Forelimb muscle (tissue), 1 donor: ENCODE results near the gene KLHL25. TPM values are rescaled to one million over a fixed set of nuclear protein-coding genes. Genes with fewer than 3 reads are reported as not detected.
A peak's percentile ranks its signal among the peaks of the same experiment; 100 is the strongest.

Experiments used
- DNase-seq: peaks from one replicate; pipeline ENCODE4 v3.0.0-alpha.2; 2013; ENCODE audit warnings: low read depth
- polyA plus RNA-seq: library from polyadenylated mRNA; unstranded; fragments of 120-200 nt; gene quantifications from one replicate; pipeline ENCODE4 v1.2.1, GENCODE V29; 2013; ENCODE audit not compliant: insufficient read length

Gene KLHL25
- polyA plus RNA-seq, 1 donor = 8.3 TPM

DNA sequence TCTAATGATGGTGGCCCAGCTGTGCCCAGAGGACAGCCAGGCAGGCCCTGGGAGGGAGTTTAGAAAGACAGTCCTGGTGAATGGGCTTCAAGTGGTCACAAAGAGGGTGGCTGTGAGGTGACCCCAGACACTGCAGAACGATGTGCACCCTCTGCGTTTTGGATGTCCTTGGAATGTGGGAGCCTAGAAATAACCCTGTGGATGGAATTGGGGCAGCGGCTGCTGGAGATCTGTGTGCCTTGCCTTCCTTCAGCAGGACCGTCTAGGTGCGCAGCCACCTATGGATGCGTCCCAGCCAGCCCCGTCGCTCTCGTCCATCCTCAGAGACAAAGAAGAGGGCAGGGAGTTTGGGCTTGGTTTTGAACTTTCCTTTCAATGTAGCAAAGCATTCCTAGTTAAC lies 46.5 kb downstream of the KLHL25 start:
- DNase-seq = no peak

DNA sequence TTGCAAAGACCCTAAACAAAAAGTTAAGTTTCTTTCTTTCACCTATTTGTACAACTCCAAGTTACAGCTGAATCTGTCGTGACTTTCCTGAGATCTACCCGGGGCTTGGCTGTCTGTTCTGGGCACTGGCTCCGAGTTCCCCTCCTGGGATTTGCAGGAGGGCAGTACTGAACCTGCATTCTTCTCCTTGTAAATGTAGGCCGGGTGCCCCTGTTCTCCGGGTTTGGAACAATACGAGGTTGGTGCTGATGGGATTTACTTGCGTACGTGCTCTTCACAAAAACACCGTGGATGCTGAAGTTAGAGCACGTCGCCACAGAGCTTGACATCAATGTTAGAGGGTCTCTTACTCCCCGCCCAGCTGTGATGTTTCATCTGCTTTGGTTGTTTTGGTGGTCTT lies 48.1 kb downstream of the KLHL25 start:
- no peak for DNase-seq

DNA sequence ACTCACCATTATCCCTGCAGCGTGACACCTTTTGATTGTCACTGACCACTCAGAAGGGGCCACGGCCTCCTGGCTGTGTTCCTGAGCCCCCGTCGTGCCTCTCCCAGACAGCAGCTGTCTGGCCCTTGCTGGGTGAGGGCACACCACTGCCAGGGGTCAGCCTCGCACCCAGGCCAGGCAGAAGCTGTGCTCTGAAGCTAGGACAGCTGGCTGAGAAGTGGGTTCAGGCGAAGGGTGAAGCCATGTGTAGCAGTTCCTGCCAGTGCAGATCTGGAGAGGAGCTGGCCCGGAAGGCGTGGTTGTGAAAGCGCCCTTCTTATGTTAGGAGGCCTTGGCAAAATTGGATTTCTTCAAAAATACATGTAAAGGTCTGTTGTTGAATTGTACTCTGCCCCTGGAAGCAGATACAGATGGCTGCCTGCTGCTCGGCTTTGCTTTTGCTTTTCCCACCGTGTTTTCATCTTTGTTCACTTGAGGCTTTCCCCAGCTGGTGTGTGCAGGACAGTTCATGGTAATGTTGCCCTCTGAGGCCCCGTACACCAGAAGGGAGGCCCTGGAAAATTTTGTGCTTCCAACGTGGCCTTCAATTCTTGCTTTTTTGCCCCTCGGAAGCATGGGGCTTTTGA lies 49.1 kb downstream of the KLHL25 start:
- no peak for DNase-seq

DNA sequence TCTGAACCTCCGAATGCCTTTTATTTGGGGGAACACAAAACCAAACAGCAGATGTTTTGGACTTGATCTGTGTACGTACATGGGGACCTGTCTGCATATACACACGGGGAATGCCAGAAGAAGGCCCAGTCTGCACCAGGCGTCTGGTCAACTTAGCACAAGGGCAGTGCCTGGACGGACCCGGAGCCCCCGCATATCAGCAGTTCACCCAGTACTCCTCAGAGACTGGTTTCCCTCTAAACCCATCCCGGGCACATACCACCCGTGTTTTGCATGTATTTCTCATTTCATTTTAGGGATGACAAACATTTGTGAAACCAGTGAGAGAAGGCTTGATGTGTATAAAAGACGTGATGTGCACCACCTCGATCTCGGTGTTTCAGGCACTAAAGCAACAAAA lies 49.7 kb downstream of the KLHL25 start:
- DNase-seq = no peak

DNA sequence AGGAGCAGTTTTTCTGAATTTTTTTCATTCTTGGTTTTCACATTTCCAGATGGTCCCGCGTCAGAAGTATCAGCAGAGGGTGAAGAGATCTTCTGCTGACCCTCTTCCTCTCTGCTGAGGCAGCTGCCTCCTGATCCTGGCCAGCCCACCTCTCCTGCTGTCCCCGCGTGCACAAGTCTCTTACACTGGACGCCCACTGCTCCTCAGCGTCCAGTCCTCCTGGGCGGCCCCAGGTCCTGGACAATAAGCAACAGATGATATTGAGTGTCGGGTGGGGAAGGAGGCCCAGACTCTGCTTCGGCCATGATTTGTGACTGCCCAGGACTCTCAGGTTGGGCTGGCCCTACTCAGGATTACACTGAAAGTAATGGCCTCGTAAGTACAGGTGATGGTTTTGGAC lies 50.1 kb downstream of the KLHL25 start:
- DNase-seq = no peak

DNA sequence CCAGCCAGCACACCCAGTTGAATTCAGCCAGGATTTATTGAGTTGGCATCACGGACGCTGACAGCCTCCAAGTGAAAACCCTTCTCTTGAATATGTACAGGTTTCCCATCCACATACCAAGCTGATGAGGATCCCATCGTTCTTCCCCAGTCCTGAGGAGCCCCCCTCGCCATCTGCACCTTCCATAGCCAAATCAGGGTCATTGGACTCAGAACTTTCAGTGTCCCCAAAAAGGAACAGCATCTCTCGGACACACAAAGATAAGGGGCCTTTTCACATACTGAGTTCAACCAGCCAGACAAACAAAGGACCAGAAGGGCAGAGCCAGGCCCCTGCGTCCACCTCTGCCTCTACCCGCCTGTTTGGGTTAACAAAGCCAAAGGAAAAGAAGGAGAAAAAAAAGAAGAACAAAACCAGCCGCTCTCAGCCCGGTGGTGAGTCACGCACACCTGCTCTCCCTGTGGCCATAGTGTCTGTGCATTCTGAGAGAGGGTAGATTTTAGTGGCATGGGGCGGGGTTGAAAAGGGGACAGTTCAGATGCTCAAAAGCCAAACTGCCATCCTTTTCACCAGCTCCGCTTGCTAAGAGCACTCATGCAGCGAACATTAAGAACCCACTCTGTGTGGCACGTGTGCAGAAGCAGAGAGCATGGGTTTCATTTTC lies 51.2 kb downstream of the KLHL25 start:
- no peak for DNase-seq

DNA sequence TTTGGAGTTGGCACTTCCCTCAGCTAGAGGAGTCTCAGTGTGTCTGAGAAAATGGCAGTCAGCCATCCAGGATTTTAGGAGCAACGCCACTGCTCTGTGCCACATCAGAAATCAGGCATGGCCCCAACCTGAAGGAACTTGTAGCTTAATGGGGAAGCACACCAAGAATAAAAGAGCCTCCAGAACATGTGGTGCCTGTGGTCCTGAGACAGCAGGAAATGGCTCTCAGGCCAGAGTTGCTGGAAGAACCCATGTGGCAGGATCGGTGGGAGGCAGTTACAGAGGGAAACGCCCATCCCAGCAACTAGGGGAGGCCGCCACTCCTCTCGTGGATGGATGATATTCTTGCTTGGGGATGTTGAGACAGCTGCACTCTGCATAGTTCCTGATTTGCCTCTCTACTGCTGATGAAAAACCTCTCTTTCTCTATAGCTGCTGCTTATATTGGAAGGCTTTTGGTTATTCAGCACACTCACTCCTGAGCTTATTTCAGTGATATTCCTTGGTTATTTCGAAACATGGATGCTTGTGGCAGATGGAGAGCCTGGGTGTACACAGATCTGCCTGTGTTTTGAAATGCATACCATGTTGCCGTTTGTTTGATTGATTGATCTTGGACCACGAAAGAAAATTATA lies 52.4 kb downstream of the KLHL25 start:
- no peak for DNase-seq

DNA sequence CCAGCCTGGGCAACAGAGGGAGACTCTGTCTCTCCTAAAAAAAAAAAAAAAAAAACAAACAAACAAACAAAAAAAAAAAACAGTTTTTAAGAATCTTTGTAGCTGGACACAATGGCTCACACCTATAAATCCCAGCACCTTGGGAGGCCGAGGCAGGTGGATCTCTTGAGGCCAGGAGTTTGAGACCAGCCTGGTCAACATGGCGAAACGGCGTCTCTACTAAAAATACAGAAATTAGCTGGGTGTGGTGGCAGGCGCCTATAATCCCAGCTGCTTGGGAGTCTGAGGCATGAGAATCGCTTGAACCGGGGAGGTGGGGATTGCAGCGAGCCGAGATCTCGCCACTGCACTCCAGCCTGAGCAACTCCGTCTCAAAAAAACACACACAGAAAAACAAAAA lies 53.1 kb downstream of the KLHL25 start:
- no peak for DNase-seq

DNA sequence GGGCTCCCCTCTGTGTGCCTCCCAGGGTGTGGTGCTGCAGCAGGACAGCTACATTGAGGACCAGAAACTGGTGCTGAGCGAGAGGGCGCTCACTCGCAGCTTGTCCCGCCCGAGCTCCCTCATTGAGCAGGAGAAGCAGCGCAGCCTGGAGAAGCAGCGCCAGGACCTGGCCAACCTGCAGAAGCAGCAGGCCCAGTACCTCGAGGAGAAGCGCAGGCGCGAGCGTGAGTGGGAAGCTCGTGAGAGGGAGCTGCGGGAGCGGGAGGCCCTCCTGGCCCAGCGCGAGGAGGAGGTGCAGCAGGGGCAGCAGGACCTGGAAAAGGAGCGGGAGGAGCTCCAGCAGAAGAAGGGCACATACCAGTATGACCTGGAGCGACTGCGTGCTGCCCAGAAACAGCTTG lies 53.7 kb downstream of the KLHL25 start:
- no peak for DNase-seq

DNA sequence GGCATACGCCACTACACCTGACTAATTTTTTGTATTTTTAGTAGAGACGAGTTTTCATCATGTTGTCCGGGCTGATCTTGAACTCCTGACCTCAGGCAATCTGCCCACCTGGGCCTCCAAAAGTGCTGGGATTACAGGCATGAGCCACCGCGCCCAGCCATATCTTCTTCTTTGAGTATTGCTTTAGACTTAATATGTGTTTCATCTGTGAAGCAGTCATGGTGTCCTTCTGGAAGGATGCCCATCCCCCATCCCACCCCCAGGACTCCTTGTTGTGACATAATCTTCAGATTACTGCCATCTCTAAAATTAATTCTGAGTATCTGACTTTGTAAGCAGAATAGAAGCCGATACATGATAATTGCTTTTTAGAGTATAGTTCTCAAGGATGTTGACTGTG lies 57.7 kb downstream of the KLHL25 start:
- DNase-seq = no peak

DNA sequence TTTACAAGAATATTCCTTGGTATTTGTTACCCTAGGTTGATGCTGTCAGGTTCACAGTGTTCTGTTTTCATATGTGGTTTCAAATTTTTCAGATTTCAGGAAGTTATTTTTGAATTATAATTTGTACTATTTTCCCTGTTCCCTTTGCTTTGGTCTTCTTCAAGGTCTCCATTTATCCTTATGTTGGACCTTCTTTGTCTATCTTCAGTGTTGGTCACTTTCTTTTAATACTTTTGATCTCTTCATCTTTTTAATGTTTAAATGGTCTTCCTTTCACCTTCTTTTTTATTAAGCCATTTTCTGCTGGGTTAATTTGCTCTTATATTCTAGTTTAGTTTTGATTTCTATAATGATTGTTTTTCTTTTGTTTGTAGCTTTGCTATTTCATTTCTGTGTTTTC lies 61.3 kb downstream of the KLHL25 start:
- no peak for DNase-seq

DNA sequence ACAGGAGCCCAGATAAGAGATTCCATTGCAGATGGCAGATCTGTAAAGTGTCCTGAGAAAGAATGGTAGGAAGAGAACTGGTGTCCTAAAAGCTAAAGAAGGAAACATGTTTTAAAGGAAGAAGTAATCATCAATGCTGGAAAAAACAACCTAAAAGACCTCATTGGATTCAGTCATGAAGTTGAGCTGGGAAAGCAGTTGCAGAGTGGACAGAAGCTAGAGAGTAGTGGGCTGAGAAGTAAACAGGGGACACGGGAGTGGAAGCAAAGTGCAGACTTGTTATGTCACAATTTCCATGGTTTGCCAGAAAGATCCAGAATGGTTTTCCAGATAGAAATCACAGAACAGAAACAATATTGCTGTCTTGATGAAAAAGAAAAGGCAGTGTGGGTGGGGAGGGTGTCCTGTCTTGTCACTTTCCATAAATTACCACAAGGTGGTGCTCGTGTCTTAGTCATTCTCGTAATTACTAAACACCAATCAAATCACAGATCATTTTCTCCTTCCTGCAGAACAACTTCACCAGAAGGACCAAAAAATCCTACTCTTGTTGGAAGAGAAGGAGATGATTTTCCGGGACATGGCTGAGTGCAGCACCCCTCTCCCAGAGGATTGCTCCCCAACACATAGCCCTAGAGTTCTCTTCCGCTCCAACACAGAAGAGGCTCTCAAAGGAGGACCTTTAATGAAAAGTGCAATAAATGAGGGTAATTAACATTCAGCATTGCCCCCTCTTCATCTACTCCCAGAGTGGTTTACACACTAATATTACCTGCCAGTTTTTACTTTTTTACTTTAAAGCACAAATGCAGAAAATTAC lies 64.5 kb downstream of the KLHL25 start:
- DNase-seq = peak; percentile 67

DNA sequence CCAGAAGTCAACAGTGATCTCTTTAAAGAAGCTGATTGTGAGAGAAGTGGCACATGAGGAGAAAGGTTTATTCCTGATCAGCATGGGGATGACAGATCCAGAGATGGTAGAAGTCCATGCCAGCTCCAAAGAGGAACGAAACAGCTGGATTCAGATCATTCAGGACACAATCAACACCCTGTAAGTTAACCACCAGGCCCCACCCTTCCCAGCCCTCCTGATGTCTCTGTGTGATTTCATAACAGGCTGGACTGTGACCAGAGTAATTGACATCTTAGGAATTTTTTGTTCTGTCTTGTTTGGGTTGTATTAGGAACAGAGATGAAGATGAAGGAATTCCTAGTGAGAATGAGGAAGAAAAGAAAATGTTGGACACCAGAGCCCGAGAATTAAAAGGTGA lies 67.7 kb downstream of the KLHL25 start:
- no peak for DNase-seq

DNA sequence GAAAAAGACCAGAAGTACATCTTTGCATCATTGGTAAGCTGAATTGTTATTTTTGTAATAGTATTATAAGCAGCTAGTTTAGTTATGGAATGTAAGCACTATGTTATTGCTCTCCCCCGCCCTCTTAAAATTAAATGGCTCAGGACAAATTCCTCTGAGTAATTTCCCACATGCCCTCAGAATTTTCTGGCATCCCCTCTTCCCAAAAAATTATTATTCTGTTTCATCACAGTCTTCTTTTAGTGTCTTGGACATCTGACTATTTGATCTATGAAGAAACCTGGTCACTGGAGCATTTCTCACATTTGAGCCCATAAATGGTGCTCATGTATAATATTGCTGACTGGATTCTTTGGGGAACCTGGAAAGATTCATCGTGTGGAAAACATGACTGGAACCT lies 68.3 kb downstream of the KLHL25 start:
- no peak for DNase-seq

DNA sequence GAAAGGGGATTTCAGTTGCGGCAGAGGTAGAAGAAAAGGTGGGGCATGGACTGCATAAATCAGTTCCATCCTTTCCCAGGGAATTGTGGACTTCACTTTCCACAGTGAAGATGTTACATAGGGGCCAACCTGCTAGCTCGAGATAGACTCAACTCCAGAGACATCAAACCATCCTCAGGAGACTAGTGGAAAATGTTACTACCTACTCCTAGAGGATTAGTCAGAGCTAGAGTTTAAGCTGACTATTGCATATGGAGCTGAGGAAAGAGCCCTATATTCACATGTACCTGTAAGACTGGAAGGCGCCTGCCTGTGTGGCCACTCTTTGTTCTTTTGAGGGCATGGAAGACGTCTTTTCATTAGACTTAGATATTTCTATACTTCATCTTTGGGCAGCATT lies 69.2 kb downstream of the KLHL25 start:
- no peak for DNase-seq

DNA sequence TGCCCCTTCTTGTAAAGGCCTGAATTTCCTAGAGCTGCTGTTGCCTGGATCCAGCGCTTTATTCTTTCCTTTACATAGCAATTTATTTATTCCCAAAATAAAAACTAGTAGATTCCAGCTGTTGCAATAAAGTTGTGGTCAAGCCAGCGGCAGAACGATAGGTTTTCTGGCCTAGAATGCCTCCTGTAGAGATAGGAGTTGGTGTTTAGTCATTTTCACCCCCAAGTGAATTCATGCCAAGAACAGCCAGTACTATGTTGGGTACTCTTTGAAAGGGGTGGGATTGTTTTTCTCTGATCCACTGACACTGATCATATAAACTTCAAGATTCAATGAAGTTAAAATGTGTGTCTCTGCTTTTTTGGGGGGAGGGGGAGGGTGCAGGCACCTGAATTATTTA lies 69.7 kb downstream of the KLHL25 start:
- no peak for DNase-seq

DNA sequence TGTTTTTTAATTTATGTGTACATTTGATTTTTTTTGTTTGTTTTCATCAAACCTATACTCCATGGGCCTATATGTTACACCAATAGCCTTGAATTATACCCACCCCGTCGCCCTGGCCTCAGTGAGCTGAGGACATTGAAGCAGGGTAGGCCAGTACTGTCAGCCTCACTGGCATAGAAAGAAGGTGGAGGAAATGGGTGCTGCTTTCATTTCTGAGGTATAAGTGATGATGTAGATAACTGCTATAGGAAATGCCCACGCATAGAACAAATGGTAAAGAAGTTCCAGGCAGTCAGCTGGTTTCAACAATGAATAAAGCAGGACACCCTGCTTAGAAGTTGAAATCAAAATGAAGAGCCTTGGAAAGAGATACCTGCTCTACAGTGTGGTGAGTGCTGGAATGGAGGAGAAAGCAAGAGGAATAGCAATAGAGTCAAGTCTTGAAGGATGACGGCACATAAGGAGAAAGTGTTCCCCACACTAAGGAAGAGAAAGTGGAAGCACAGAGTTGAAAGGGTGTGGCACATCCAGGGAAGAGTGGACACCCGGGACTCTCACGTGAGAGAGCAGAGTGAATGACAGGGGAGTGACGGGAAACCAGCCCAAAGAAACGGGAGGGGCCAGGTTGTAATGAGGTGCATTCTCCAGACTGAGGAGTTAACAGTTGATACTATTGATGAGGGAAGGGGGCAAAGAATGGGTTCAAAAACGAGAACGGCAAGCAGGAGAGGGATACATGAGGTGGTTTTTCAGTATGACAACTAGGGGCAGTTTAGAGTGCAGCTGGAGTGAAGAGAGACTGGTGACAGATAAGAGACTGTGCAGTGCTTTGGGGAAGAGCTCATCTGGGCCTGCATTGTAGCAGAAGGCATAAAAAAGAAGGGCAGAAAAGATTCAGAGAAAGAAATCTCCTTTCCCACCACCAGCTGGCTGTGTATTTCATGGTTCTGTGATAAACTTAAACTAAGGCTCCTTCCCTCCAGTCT lies 70.5 kb downstream of the KLHL25 start:
- DNase-seq = no peak

DNA sequence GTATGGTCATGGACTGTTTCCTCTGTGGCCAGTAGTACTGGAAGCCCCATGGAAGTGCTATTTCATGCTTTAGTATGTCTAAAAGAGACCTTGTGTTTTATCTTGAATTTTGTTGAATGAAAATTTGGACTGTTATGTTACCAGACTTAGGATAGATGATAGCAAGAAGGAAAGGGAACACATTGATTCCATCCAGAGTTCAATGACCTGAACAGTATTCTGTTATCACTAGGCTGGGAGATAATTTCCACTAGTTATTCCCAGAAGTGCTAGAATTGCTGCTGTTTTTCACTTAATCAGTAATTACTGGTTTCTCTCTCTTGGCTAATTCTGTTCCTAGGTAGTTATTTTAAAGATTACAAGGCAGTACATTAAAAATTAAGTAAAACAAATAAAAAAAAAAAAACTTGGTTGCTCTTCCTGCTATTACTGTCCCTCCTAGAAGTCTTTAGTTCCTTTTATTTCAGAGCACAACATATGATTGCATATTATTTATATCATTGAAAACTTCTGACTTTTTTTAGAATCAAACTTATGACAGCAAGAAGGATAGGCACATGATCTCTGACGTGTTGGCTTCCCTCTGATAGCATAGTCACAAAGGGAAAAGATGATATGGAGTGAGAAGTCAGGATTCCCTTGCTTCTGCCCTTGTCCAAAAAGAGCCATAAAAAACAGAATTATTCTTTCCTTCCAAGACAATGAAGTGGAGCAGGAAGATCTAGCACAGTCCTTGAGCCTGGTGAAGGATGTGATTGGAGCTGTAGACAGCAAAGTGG lies 72.2 kb downstream of the KLHL25 start:
- DNase-seq = no peak

DNA sequence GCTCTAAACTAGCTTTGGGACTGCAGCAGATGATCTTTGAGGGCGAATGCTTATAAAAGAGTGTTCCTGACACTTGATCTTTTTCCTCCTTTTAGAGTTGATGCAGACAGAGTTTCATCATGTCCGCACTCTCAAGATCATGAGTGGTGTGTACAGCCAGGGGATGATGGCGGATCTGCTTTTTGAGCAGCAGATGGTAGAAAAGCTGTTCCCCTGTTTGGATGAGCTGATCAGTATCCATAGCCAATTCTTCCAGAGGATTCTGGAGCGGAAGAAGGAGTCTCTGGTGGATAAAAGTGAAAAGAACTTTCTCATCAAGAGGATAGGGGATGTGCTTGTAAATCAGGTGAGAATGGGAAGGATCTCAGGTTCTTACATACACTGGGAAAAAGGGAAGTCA lies 75.7 kb downstream of the KLHL25 start:
- DNase-seq = no peak

DNA sequence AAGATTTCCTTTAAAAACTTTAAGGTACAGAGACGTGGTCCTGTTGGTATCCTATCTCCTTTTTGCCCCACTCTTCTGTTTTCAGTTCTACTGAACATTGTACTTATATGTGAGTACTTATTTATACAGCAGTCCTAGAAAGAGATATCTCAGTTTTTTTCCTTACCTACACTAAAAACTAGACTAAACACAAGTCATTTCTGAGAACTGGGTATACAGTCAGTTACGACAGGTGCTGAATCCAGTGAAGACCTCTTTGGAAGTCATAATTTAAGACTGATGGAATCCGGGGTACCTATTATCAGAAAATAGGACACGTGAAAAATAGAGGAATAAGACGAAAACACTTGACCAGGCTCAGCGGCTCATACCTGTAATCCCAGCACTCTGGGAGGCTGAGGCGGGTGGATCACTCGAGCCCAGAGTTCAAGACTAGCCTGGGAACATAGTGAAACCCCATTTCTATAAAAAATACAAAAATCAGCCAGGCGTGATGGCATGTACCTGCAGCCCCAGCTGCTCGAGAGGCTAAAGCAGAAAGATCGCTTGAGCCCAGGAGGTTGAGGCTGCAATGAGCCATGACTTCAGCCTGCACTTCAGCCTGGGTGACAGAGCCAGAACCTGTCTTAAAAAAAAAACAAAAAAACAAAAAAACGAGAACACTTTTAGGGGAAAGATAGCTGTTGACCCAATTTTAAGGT lies 76.3 kb downstream of the KLHL25 start:
- no peak for DNase-seq
